HG02623 (cell line): Measurements from ENCODE around the gene FOXO6.
A peak's percentile ranks its signal among the peaks of the same experiment; 100 is the strongest.

Experiments
- ATAC-seq: cut with Tn5 transposase; IDR thresholded peaks from one replicate; pipeline ENCODE4 v1.9.1; 2021; ENCODE audit warnings: moderate library complexity; ENCODE audit not compliant: unreplicated experiment

The FOXO6 gene

DNA sequence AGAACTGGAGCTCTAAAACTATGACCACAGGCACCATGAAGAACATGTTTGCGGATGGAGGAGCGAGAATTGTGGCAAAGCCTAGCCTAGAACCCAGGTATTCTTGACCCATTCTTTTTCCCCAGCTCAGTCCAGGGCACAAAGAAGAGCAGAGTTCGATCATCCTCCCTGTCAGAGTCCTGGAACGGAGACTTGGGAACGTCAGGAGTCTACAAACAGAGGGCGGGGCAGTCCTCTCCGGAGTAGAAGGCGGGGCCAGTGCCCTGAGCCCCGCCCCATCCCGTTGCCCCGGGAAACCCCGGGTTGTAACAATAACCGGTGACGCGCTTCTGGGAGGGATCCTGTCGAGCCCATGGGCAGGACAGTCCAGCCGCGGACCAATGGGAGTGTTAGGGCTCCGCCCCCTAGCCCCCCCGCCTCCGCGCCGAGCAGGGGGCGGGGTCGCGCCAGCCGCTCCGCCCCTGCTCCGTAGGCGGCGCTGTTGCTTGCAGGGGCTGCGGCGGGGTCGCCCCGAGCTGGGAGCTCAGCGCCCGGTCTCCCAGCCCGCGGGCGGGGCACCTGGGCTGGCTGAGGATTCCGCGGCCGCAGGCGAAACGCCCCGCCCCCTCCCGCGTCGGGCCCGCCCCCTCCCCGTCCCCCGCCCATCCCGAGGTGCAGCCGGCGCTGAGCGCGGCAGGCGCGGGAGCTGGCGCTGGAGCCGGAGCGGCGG lies at the start of gene FOXO6:
FOXO6 (plus strand) TSS at position 649 of the 709 bp plus-strand sequence.
- peak; percentile 90 for ATAC-seq

DNA sequence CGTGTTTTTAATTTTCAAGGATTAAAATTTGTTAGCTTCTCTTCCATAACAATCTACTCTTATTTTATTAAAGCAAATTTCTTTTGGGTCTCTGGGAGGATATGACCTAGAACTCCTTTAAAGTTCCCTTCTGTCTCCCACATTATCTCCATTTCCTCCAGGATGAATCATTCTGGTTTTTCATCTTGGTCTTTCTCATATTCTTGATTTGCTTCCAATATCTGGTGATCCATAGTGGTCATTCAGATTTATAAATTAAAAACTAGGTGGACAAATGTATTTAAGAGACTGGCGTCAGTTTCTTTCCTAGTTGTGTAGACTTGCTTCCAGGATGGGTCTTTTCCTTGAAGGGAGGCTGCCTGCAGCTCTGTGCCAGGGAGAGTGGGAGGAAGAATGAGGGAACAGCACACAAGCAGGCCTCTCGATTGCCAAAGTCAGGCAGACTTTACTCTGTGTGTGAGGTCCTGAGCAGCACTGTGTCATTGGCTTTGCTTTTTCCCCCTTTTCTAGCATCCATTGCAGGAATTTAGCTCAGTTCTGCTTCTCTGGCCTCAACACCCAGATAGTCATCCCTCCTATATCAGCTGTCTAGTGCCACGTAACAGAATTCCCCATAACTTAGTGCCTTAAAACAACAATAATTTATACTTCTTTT lies 48.1 kb upstream of the FOXO6 start:
- no peak for ATAC-seq

- ATAC-seq, result no peak
These were observed 47.5 kb upstream of the FOXO6 start for GRCh38 chr1:41313661-41314131.

GRCh38 chr1:41314376-41315145 lies 46.7 kb upstream of the FOXO6 start:
- no peak for ATAC-seq

- no peak for ATAC-seq
These were observed 46.0 kb upstream of the FOXO6 start for GRCh38 chr1:41315146-41315822.

- ATAC-seq, result no peak
These were observed 45.4 kb upstream of the FOXO6 start for GRCh38 chr1:41315871-41316270.

GRCh38 chr1:41317361-41317760 lies 43.9 kb upstream of the FOXO6 start:
- ATAC-seq, result no peak

DNA sequence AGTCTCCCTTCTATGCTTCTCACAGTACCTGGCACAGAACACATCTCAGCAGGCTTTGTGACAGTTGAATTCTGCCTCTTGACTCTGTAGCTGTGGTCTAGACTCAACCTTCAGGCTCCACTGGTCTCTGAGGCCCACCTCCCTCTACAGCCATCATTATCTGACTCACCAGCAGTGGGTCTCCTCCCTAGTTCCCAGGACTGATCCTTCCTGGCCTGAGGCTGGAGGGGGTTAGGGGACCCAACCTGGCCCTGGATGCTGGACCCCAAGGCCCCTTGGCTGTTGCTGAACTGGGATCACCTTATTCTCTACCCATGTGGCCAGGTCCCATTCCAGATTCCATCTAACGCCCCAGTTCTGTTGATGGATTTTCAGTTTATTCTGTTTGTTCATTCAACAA lies 43.1 kb upstream of the FOXO6 start:
- no peak for ATAC-seq

GRCh38 chr1:41319106-41319755 lies 42.0 kb upstream of the FOXO6 start:
- ATAC-seq, result no peak

DNA sequence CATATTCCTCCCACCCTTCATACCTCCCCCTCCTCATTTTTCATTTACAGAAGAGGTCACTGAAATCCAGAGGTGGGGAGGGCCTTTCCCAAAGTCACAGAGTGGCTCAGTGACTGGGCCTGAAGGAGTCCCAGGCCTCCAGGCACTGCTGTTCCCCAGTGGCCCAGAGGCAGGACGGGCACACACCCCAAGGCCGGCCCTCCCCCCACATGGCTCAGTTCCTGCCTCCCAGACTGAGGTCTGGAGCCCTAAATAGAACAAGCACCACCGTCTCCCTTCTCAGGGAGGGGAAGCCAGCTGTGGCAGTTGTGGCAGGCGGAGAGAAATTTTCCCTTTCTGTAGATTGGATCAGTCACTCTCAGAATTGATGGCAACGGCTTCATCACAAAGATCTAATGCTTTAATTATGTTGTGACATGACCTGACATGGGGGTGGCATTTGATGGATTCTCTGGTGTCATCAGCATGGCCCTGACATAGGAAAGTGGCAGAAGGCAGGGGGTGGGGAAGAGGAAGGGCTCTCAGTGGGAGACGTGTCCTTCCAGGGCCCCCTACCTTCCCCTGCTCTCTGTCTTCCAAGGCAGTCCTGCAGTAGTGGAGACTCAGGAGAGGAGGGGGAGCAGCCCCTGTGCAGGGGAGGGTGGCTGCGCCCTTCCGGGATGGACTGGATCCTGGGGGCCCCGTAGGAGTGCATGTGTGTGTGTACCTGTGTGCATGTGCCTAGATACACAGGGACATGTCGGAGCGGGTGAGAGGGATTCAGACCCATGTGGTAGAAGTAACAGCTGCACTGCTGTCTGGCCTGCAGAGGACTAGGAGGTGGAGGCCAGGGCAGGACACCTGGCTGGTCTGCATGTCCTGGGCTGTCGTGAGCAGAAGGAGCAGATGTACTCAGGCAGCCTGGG lies 41.2 kb upstream of the FOXO6 start:
- ATAC-seq, result no peak

GRCh38 chr1:41320895-41321676 lies 40.1 kb upstream of the FOXO6 start:
- ATAC-seq, result no peak

DNA sequence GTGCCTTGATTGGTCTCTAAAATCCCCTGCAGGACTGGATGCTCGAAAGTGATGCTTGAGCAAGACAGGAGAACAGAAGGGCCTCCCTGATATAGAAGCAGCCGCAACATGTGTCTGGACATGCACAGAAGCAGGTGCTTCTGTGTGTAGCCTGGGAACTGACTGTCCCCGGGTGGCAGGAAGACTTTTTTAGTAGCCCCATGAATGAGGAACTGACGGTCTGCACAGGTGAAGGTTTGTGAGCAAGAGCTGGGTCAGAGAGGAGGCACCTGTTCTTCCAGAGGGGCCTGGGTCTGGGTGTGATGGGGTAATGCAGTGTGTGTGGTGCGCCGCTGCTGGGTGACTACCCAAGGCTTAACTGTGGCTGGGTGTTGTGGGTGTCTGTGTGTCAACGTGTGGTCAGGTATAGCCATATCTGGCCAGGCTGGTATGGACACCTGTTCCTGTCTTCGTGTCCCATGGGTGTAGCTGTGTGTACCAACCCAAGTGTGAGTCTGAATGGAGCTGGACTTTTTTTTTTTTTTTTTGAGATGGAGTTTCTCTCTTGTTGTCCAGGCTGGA lies 39.1 kb upstream of the FOXO6 start:
- ATAC-seq, result no peak

DNA sequence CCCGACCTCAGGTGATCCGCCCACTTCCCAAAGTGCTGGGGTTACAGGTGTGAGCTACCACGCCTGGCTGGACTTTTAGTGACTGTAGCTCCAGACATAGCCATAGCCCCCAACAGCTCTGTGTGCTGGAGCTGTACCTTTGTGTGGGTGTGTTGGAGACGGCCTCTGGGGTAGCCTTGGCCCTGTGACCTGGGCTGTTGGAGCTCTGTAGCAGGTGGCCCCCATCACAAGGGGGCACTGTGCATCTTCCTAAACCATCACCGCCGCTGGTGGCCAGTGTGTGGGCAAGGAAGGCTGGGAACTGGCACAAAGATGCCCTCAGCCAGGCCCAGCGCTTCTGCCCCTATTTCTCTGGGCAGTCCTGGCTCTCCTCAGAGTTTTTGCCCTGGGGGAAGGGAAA lies 38.4 kb upstream of the FOXO6 start:
- ATAC-seq, result no peak

GRCh38 chr1:41323243-41323642 lies 38.0 kb upstream of the FOXO6 start:
- no peak for ATAC-seq

DNA sequence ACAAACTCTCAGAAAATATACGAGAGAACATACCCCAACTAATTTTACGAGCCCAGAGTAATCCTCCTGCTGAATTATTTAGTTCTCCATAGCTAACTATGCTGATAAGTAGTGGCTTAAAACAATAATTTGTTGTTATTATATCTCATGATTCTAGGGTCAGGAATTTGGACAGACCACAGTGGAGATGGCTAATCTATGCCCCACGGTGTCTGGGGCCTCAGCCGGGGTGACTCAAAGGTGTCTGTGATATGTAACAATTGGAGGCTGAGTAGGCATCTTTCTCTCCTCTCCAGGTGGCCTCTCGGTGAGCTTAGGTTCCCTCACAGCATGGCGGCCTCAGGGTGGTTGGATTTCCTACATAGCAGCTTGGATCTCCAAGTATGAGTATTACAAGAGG lies 35.4 kb upstream of the FOXO6 start:
- no peak for ATAC-seq

DNA sequence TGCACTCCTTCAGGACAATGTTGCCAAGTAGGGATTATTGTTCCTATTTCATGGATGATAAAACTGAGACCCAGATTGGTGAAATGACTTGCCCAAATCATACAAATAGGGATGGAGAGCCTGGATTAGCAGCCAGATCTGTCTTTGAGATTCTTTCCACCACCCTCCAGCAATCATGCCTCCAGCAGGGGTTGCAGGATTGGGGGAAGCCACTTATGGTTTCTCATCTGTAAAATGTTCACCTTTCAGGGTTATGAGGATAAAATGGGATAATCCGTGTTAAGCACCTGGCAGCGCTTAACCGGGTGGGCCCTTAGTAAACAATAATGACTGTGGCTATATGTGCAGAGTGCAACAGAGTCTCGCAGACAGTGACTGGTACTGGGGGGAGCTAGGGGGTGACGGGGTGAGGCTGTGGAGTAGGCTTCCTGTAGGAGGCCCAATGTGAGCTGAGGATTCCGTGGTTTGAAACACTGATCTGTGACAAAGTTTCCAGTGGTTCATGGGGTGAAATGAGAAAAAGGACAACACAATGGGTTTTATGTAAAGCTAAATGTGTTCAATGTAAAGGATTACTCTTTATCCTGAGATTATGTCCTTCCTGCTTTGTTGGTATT lies 33.7 kb upstream of the FOXO6 start:
- ATAC-seq, result no peak

- ATAC-seq, result no peak
These were observed 33.1 kb upstream of the FOXO6 start for GRCh38 chr1:41328001-41328615.
